Renal pelvis (tissue), 4 donors: Measurements from ENCODE around the gene RASA3. TPM values are rescaled to one million over a fixed set of nuclear protein-coding genes. Genes with fewer than 3 reads are reported as not detected.

Source experiments
- DNase-seq: peaks from one replicate; pipeline ENCODE4 v3.0.0-alpha.2; 2013
- polyA plus RNA-seq, 3 donors: library from polyadenylated mRNA; unstranded; fragments of 120-200 nt; gene quantifications; one replicate each; pipeline ENCODE4 v1.2.1, GENCODE V29; 2013; ENCODE audit not compliant: insufficient read length in 3 of 3

Gene RASA3
- polyA plus RNA-seq, 3 donors, result 11.3 to 13.4 (median 12.1) TPM

- no peak for DNase-seq
Observed at GRCh38 chr13:113936166-113936965, 196.1 kb downstream of the RASA3 start.

GRCh38 chr13:113935001-113935844 is 197.2 kb downstream of the RASA3 start:
- no peak for DNase-seq

- no peak for DNase-seq
Observed at GRCh38 chr13:113934576-113934975, 197.8 kb downstream of the RASA3 start.

GRCh38 chr13:113933901-113934300 is 198.5 kb downstream of the RASA3 start:
- no peak for DNase-seq

GRCh38 chr13:113931841-113932459 is 200.5 kb downstream of the RASA3 start:
- no peak for DNase-seq

GRCh38 chr13:113930671-113931637 is 201.5 kb downstream of the RASA3 start:
- no peak for DNase-seq

- no peak for DNase-seq
Observed at GRCh38 chr13:113929628-113930615, 202.5 kb downstream of the RASA3 start.

- no peak for DNase-seq
Observed at GRCh38 chr13:113928685-113929627, 203.5 kb downstream of the RASA3 start.

Other genes with a start within 250 kb of the RASA3 start
- under 1 TPM; 0.06 to 0.18 (median 0.15) TPM for gene C13orf46, start 158.5 kb downstream of the RASA3 start, polyA plus RNA-seq
- not detected for gene CFAP97D2, start 46.6 kb upstream of the RASA3 start, polyA plus RNA-seq
- gene CDC16, start 102.3 kb upstream of the RASA3 start, polyA plus RNA-seq, result 100 to 1,000 TPM; 104 to 127 (median 125) TPM
- gene UPF3A, start 149.0 kb upstream of the RASA3 start, polyA plus RNA-seq, result 100 to 1,000 TPM in 2 of 3 donors, 10 to 100 TPM in 1; 94.7 to 171 (median 150) TPM
- 10 to 100 TPM; 31.1 to 34.8 (median 32.4) TPM for gene CHAMP1, start 181.9 kb upstream of the RASA3 start, polyA plus RNA-seq